Natural killer cell treated with Interleukin-12 subunit alpha and Interleukin-12 subunit beta and Interleukin-15 and Interleukin-18, amount 100 ng/mL, for 72 hours (primary cell): ENCODE measurements around the gene CETP. TPM values are rescaled to one million over a fixed set of nuclear protein-coding genes. Genes with fewer than 3 reads are reported as not detected.
A peak's percentile ranks its signal among the peaks of the same experiment; 100 is the strongest.

ENCODE experiments used
- ATAC-seq, 2 donors: fragments of 150-1000 bp; cut with Tn5 transposase in 1 of 2; sonication (Bioruptor Pico), chemical (Tn5 transposase) in 1 of 2; 2 replicates each; pipeline ENCODE4 v1.10.0; 2021
- DNase-seq: peaks from one replicate; pipeline ENCODE4 v3.0.0; 2022; ENCODE audit warnings: low spot score
- H3K27ac Mint-ChIP-seq, 2 donors: 1 replicate in 1 of 2; 2 replicates in 1 of 2; pipeline ENCODE4 v1.8.0; 2022; ENCODE audit warnings: mixed read lengths in 2 of 2, mild to moderate bottlenecking in 1 of 2, moderate library complexity in 1 of 2
- H3K27me3 Mint-ChIP-seq, 2 donors: 1 replicate in 1 of 2; 2 replicates in 1 of 2; pipeline ENCODE4 v1.8.0; 2022; ENCODE audit warnings: mixed read lengths in 2 of 2
- H3K36me3 Mint-ChIP-seq: one replicate; pipeline ENCODE4 v1.8.0; 2022; ENCODE audit warnings: mixed read lengths
- H3K4me1 Mint-ChIP-seq, 2 donors: 1 replicate in 1 of 2; 2 replicates in 1 of 2; pipeline ENCODE4 v1.8.0; 2022; ENCODE audit warnings: low read depth in 2 of 2, mixed read lengths in 2 of 2, mild to moderate bottlenecking in 1 of 2
- H3K4me3 Mint-ChIP-seq: one replicate; pipeline ENCODE4 v1.8.0; 2022; ENCODE audit warnings: mixed read lengths
- H3K9me3 Mint-ChIP-seq: 2 replicates; pipeline ENCODE4 v1.8.0; 2022; ENCODE audit warnings: mixed read lengths
- total RNA-seq, 2 donors: library from RNA; stranded (reverse); gene quantifications; one replicate each; pipeline ENCODE4 v1.2.3, GENCODE V29; 2022

Gene CETP
- total RNA-seq, 2 donors from 2014 or later: not detected

- ATAC-seq (peak in 1 of 2 donors; percentile 41), DNase-seq (peak; percentile 42)
- Mint-ChIP-seq H3K36me3 (peaks cover 16% of the 10 kb centered on the region), H3K4me3 (peak overlapping the region; percentile 45), H3K9me3 (no peaks in the 10 kb centered on the region), H3K4me1 (peaks cover 37 to 50% of the 10 kb centered on the region in 2 donors), H3K27me3 (no peaks in the 10 kb centered on the region), H3K27ac (peak overlapping the region; percentile 61 to 85)
These were observed 61.9 kb downstream of the CETP start for GRCh38 chr16:57023541-57024249.

GRCh38 chr16:57024894-57025680 lies 63.3 kb downstream of the CETP start:
- ATAC-seq: no peak
- Mint-ChIP-seq H3K27ac (peak overlapping the region in 1 of 2 donors; percentile 85), H3K4me1 (peaks cover 43 to 53% of the 10 kb centered on the region in 2 donors), H3K4me3 (no peak overlapping the region), H3K27me3 (no peaks in the 10 kb centered on the region), H3K36me3 (peaks cover 10% of the 10 kb centered on the region), H3K9me3 (peaks cover 1% of the 10 kb centered on the region)
- no peak for DNase-seq

DNA sequence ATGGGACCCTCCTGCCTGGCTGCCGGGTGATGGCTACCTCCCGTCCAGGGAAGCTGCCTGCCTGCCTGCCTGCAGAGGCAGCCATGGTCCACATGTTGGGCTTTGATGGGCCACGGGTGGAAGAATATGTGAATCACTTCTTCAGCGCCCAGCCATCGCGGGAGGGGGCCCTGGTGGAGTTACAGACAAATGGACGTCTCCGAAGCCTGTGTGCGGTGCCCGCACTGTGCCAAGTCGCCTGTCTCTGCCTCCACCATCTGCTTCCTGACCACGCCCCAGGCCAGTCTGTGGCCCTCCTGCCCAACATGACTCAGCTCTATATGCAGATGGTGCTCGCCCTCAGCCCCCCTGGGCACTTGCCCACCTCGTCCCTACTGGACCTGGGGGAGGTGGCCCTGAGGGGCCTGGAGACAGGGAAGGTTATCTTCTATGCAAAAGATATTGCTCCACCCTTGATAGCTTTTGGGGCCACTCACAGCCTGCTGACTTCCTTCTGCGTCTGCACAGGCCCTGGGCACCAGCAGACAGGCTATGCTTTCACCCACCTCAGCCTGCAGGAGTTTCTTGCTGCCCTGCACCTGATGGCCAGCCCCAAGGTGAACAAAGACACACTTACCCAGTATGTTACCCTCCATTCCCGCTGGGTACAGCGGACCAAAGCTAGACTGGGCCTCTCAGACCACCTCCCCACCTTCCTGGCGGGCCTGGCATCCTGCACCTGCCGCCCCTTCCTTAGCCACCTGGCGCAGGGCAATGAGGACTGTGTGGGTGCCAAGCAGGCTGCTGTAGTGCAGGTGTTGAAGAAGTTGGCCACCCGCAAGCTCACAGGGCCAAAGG lies 64.4 kb downstream of the CETP start:
- H3K27me3 Mint-ChIP-seq: no peaks in the 10 kb centered on the region
- ATAC-seq (peak in 1 of 2 donors; percentile 28), DNase-seq (peak; percentile 8)
- peaks cover 13% of the 10 kb centered on the region for H3K36me3 Mint-ChIP-seq
- H3K9me3 Mint-ChIP-seq: peaks cover 6% of the 10 kb centered on the region
- peak overlapping the region in 1 of 2 donors; percentile 28 for H3K27ac Mint-ChIP-seq
- H3K4me1 Mint-ChIP-seq: peaks cover 50 to 52% of the 10 kb centered on the region in 2 donors
- H3K4me3 Mint-ChIP-seq: no peak overlapping the region

- H3K27ac Mint-ChIP-seq: peak overlapping the region in 1 of 2 donors; percentile 28
- H3K36me3 Mint-ChIP-seq: peaks cover 13% of the 10 kb centered on the region
- DNase-seq: no peak
- ATAC-seq: no peak
- peaks cover 50 to 51% of the 10 kb centered on the region in 2 donors for H3K4me1 Mint-ChIP-seq
- H3K4me3 Mint-ChIP-seq: no peak overlapping the region
- peaks cover 6% of the 10 kb centered on the region for H3K9me3 Mint-ChIP-seq
- no peaks in the 10 kb centered on the region for H3K27me3 Mint-ChIP-seq
These were observed 65.0 kb downstream of the CETP start for GRCh38 chr16:57026778-57027062.

GRCh38 chr16:57027067-57027466 lies 65.3 kb downstream of the CETP start:
- DNase-seq: peak; percentile 18
- Mint-ChIP-seq H3K27ac (peak overlapping the region; percentile 28 to 35), H3K4me1 (peaks cover 49 to 50% of the 10 kb centered on the region in 2 donors)

GRCh38 chr16:57028086-57028485 lies 66.3 kb downstream of the CETP start:
- Mint-ChIP-seq H3K4me1 (peaks cover 42% of the 10 kb centered on the region in 2 donors), H3K36me3 (peaks cover 15% of the 10 kb centered on the region), H3K27me3 (no peaks in the 10 kb centered on the region), H3K9me3 (peaks cover 6% of the 10 kb centered on the region), H3K27ac (no peak overlapping the region), H3K4me3 (no peak overlapping the region)
- DNase-seq (no peak), ATAC-seq (no peak)

More at GRCh38 chr16:57027067-57027466, 65.3 kb downstream of the CETP start:
- H3K9me3 Mint-ChIP-seq: peaks cover 6% of the 10 kb centered on the region
- H3K36me3 Mint-ChIP-seq: peaks cover 15% of the 10 kb centered on the region
- no peak for ATAC-seq
- H3K4me3 Mint-ChIP-seq: no peak overlapping the region
- no peaks in the 10 kb centered on the region for H3K27me3 Mint-ChIP-seq

GRCh38 chr16:57029161-57030160 lies 67.7 kb downstream of the CETP start:
- DNase-seq: no peak
- Mint-ChIP-seq H3K4me3 (peak overlapping the region; percentile 9), H3K36me3 (peaks cover 15% of the 10 kb centered on the region), H3K4me1 (peaks cover 39% of the 10 kb centered on the region in 2 donors), H3K9me3 (peaks cover 6% of the 10 kb centered on the region), H3K27ac (peak overlapping the region; percentile 9 to 59), H3K27me3 (no peaks in the 10 kb centered on the region)
- peak; percentile 51 to 60 for ATAC-seq

- ATAC-seq: no peak
- peak overlapping the region; percentile 9 for H3K4me3 Mint-ChIP-seq
- H3K9me3 Mint-ChIP-seq: peaks cover 6% of the 10 kb centered on the region
- peak overlapping the region; percentile 9 to 59 for H3K27ac Mint-ChIP-seq
- H3K27me3 Mint-ChIP-seq: no peaks in the 10 kb centered on the region
- H3K36me3 Mint-ChIP-seq: peaks cover 20% of the 10 kb centered on the region
- DNase-seq: no peak
- H3K4me1 Mint-ChIP-seq: peaks cover 43 to 44% of the 10 kb centered on the region in 2 donors
These were observed 68.7 kb downstream of the CETP start for GRCh38 chr16:57030346-57030902.

GRCh38 chr16:57031156-57031555 lies 69.4 kb downstream of the CETP start:
- ATAC-seq: no peak
- peak overlapping the region; percentile 46 to 65 for H3K27ac Mint-ChIP-seq
- DNase-seq: no peak
- peaks cover 50% of the 10 kb centered on the region in 2 donors for H3K4me1 Mint-ChIP-seq
- peaks cover 26% of the 10 kb centered on the region for H3K36me3 Mint-ChIP-seq
- no peak overlapping the region for H3K4me3 Mint-ChIP-seq
- peaks cover 6% of the 10 kb centered on the region for H3K9me3 Mint-ChIP-seq
- no peaks in the 10 kb centered on the region for H3K27me3 Mint-ChIP-seq

DNA sequence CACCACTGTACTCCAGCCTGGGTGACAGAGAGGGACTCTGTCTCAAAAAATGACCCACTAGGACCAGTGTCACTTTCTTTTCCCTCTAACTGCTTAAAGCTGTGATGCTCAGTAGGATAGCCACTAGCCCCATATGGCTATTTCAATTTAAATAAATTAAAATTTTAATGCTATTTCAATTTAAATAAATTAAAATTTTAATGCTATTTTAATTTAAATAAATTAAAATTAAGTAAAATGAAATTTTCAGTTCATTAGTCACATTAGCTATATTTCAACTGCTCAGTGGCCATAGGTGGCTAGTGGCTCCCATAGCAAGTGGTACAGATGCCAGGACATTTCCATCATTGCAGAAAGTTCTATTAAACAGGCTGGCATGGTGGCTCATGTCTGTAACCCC lies 70.6 kb downstream of the CETP start:
- H3K4me1 Mint-ChIP-seq: peaks cover 55 to 58% of the 10 kb centered on the region in 2 donors
- no peak overlapping the region for H3K4me3 Mint-ChIP-seq

GRCh38 chr16:57032931-57033330 lies 71.2 kb downstream of the CETP start:
- Mint-ChIP-seq H3K27ac (peak overlapping the region in 1 of 2 donors; percentile 97), H3K4me1 (peaks cover 56 to 59% of the 10 kb centered on the region in 2 donors)
- no peak for DNase-seq

More for the DNA sequence above, 70.6 kb downstream of the CETP start:
- Mint-ChIP-seq H3K9me3 (peaks cover 6% of the 10 kb centered on the region), H3K36me3 (peaks cover 26% of the 10 kb centered on the region), H3K27ac (peak overlapping the region in 1 of 2 donors; percentile 97), H3K27me3 (no peaks in the 10 kb centered on the region)
- DNase-seq: no peak
- no peak for ATAC-seq

More at GRCh38 chr16:57032931-57033330, 71.2 kb downstream of the CETP start:
- no peak overlapping the region for H3K4me3 Mint-ChIP-seq
- H3K36me3 Mint-ChIP-seq: peaks cover 26% of the 10 kb centered on the region
- no peaks in the 10 kb centered on the region for H3K27me3 Mint-ChIP-seq
- no peak for ATAC-seq
- H3K9me3 Mint-ChIP-seq: peaks cover 6% of the 10 kb centered on the region
